GM12892 (cell line): ENCODE measurements around the gene DDX1.

Source experiments
- DNase-seq: peaks from one replicate; pipeline ENCODE4 v3.0.0; 2011; ENCODE audit not compliant: insufficient read length
- FAIRE-seq: peaks from 2 replicates; lab custom pipeline; 2011; peaks lifted over from hg19 to GRCh38; lab: Jason Lieb, UNC
- POLR2A ChIP-seq: IDR thresholded peaks from 2 replicates; pipeline ENCODE4 v1.6.1; 2011; ENCODE audit warnings: low read depth, low read length, control low read depth
- POLR2AphosphoS5 ChIP-seq: IDR thresholded peaks from 2 replicates; pipeline ENCODE4 v1.6.1; 2011; ENCODE audit warnings: low read depth, low read length, control low read depth
- TAF1 ChIP-seq: IDR thresholded peaks from 2 replicates; pipeline ENCODE4 v1.6.1; 2011; ENCODE audit warnings: low read depth, mild to moderate bottlenecking, control low read depth, low read length, borderline replicate concordance

Gene DDX1

GRCh38 chr2:15647622-15648590, 56.2 kb downstream of the DDX1 start:
- no peak for TF ChIP-seq POLR2AphosphoS5
- no peak for TF ChIP-seq POLR2A
- no peak for TF ChIP-seq TAF1
- DNase-seq (no peak), FAIRE-seq (no peak)

DNA sequence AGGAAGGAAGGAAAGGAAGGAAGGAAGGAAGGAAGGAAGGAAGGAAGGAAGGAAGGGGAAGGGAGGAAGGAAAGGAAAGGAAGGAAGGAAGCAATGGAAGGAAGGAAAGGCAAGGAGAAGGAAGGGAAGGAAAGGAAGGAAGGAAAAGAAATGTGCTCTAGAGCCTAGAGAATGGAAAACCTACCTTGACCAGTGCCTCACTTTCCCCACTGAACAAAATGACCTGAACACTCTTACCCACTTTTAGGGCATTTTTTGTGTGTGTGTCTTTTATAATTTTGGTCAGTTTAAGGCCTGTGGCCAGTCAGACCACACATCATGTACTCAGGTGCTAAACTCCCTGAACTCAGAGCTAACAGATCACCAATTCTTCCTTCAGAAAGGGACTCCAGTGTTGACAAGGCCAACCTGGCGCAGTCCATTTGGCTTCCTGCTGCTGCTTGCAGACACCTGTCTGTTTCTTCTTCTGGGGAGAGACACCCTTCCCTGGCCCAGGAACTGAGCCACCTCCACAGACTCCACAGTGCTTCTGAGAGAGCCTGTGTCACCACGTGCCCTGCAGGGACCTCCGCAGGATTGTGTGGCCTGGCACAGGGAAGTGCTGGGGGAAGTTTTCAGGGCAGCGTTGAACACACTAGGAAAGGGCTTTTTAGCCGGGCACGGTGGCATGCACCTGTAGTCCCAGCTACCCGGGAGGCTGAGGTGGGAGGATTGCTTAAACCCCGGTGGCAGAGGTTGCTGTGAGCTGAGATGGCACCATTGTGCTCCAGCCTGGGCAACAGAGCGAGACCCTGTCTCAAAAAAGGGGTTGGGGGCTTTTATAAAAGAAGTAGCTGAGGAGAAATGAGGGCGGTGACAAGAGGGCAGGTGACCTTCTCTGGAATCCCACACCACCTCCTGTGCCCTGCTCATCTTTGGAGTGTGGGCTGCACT, 57.2 kb downstream of the DDX1 start:
- DNase-seq (no peak), FAIRE-seq (no peak)
- TF ChIP-seq POLR2A (no peak), POLR2AphosphoS5 (no peak), TAF1 (no peak)

GRCh38 chr2:15649561-15650255, 58.0 kb downstream of the DDX1 start:
- TF ChIP-seq TAF1 (no peak), POLR2AphosphoS5 (no peak), POLR2A (no peak)
- DNase-seq (no peak), FAIRE-seq (no peak)

DNA sequence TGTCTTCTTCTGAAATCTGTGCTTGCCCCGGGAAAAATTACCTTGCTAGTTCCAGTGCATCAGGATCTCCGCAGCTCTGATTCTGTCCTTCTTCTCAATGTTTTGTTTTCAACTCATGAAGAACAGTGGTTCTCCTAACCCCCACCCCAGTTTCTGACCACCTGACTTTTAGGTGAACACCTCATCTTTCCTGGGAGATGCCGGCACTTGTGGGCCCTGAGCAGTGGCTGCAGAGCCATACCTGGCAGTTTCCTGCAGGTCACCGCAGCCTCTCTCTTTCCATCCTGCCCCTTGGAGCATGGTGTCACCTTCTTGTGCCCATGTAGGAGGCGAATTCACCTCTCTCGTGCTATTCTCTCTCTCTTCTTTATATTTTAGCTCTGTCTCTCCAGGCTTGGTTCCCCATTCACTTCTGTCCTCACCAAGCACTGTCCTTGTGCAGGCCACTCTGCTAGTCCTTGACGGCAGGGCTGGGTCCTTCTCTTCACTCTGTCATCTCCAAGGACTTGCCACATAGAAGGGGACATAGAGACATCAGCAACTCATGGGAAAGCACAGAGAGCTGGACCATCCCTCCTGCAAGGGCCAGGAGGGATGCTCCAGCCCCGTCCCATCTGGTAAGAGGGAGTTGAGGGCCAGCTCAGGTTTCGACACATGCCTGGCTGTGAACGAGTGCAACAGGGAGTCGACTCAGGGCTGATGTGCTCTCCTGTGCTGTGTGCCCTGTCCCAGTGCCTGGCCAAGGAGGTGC, 59.1 kb downstream of the DDX1 start:
- no peak for TF ChIP-seq POLR2A
- TF ChIP-seq TAF1, result no peak
- TF ChIP-seq POLR2AphosphoS5, result no peak
- FAIRE-seq, result no peak

DNA sequence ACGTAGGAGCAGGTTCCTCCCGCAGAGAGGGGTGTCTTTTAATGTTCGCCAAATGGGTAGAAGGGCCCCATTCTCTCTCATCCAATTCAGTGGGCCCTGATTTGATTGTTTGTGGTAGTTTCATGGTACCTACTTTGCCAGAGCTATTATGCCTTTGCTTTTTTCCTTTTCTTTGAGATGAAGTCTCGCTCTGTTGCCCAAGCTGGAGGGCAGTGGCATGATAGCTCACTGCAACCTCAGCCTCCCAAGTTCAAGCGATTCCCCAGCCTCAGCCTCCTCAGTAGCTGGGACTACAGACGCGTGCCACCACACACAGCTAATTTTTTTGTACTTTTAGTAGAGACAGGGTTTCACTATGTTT, 59.7 kb downstream of the DDX1 start:
- no peak for TF ChIP-seq POLR2AphosphoS5
- TF ChIP-seq TAF1, result no peak
- TF ChIP-seq POLR2A, result no peak
- no peak for FAIRE-seq
- DNase-seq, result no peak

More for the DNA sequence above, 59.1 kb downstream of the DDX1 start:
- no peak for DNase-seq

DNA sequence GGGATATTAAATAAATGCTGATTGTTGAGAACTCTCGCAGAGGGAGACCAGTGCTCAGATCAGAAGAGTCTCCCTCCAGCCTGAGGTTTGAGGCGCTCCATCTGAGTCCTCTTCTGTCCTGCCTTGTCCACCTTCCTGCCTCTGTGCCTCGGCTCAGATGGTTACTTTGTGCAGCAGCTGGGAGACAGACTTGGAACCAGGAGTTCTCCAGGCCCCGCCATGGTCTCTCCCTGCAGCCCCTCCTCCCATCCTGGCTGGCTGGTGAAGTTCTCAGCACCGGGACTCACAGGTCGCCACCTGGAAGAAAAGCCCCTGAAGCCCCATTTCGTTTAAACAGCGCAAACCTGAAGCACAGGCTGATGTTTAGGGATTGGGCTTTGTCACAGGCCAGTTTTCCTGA, 60.6 kb downstream of the DDX1 start:
- FAIRE-seq, result no peak
- DNase-seq, result no peak
- TF ChIP-seq TAF1 (no peak), POLR2AphosphoS5 (no peak), POLR2A (no peak)

GRCh38 chr2:15652801-15653200, 61.1 kb downstream of the DDX1 start:
- DNase-seq (no peak), FAIRE-seq (no peak)
- TF ChIP-seq POLR2AphosphoS5 (no peak), POLR2A (no peak), TAF1 (no peak)

- FAIRE-seq, result no peak
- TF ChIP-seq TAF1 (no peak), POLR2AphosphoS5 (no peak), POLR2A (no peak)
- DNase-seq, result no peak
Measured at GRCh38 chr2:15653806-15654726, 62.4 kb downstream of the DDX1 start.

DNA sequence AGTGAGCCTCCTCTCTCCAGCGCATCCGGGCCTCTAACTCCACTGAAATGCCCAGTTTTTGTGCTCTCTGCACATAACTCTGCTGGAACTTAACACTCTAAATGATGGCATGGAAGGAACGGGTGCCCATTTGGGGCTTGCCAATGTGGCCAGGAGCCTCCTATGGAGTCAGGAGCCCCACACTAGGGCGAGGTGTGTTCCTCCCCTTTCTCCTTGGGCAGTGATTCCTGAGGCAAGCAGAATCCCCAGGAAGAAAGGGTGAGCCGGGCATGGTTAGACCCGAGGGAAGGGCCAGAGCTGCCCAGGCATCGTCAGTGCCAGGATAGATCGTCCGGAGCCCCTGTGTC, 63.0 kb downstream of the DDX1 start:
- TF ChIP-seq POLR2AphosphoS5, result no peak
- no peak for TF ChIP-seq TAF1
- no peak for TF ChIP-seq POLR2A
- no peak for FAIRE-seq
- DNase-seq, result no peak

- FAIRE-seq (no peak), DNase-seq (no peak)
- TF ChIP-seq POLR2A, result no peak
- TF ChIP-seq TAF1, result no peak
- no peak for TF ChIP-seq POLR2AphosphoS5
Measured at GRCh38 chr2:15655123-15655887, 63.6 kb downstream of the DDX1 start.
